Measurements from ENCODE around the gene C2CD5.

The C2CD5 gene

DNA sequence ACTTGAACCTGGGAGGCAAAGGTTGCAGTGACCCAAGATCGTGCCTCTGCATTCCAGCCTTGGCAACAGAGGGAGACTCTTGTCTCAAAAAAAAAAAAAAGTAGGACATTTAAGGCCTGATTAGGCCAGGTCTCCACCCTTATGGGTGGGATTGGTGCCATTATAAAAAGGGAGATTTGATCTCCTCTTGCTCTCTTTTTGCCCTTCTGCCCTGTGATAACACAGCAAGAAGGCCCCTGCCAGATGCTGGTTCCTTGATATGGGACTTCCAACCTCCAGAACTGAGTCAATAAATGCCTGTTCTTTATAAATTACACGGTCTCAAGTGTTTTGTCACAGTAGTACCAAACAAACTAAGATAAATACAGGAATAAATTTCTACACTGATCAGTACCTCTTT lies 81.0 kb downstream of the C2CD5 start:
- H3K4me3 ChIP-seq (ENCODE audit: low read length), result no peak overlapping the region
- TF ChIP-seq EZH2 (optimal IDR thresholded peaks at IDR 0.05; ENCODE audit: low read depth, low read length) (no peak), EZH2phosphoT487 (IDR thresholded peaks at IDR 0.05; ENCODE audit: low read length) (no peak)
- TF ChIP-seq, protein P1, sequence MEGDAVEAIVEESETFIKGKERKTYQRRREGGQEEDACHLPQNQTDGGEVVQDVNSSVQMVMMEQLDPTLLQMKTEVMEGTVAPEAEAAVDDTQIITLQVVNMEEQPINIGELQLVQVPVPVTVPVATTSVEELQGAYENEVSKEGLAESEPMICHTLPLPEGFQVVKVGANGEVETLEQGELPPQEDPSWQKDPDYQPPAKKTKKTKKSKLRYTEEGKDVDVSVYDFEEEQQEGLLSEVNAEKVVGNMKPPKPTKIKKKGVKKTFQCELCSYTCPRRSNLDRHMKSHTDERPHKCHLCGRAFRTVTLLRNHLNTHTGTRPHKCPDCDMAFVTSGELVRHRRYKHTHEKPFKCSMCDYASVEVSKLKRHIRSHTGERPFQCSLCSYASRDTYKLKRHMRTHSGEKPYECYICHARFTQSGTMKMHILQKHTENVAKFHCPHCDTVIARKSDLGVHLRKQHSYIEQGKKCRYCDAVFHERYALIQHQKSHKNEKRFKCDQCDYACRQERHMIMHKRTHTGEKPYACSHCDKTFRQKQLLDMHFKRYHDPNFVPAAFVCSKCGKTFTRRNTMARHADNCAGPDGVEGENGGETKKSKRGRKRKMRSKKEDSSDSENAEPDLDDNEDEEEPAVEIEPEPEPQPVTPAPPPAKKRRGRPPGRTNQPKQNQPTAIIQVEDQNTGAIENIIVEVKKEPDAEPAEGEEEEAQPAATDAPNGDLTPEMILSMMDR (IDR thresholded peaks at IDR 0.05; ENCODE audit: low read length), result no peak
- no peaks in the 10 kb centered on the region for H3K27me3 ChIP-seq (replicated peaks; ENCODE audit: insufficient read depth, low read length)
- H4K20me1 ChIP-seq (ENCODE audit: insufficient read depth, low read length), result no peaks in the 10 kb centered on the region
- H3F3A ChIP-seq (ENCODE audit: insufficient read depth, low read length), result no peaks in the 10 kb centered on the region
- no peak overlapping the region for H2AFZ ChIP-seq (ENCODE audit: low read length)
- no peak overlapping the region for H3K9ac ChIP-seq (ENCODE audit: low read length)
- H3K79me2 ChIP-seq (ENCODE audit: low read length), result no peaks in the 10 kb centered on the region
- no peaks in the 10 kb centered on the region for H3K9me2 ChIP-seq (replicated peaks; ENCODE audit: insufficient read depth, low read length)
- no peaks in the 10 kb centered on the region for H3K9me3 ChIP-seq (replicated peaks; ENCODE audit: insufficient read depth, low read length)
- H3K4me1 ChIP-seq (ENCODE audit: low read length), result no peaks in the 10 kb centered on the region
- no peak for DNase-seq
- H3K36me3 ChIP-seq (replicated peaks; ENCODE audit: insufficient read depth, low read length), result no peaks in the 10 kb centered on the region
- H3K27ac ChIP-seq (ENCODE audit: low read length), result no peak overlapping the region
- no peak overlapping the region for H3K4me2 ChIP-seq (ENCODE audit: low read depth, low read length)

DNA sequence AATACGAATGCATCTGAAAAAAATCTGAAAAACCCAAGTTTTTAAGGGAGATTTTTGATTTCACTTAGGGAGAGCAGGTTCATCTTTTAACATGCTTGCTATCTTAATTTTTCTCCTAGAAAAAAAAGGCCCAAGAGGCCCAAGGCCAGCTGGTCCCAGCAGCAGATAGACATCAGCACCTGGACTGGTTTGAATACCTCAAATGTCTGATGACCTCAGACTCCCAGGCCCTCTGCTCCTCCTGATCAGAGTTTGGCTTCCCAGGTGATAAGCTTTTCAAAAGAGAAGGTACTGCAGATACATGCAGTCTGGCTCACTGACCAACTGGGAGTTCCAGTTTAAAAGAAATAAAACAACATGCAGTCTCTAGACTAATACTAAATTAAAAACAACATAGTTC lies 82.6 kb downstream of the C2CD5 start:
- Histone ChIP-seq H3F3A (ENCODE audit: insufficient read depth, low read length) (no peaks in the 10 kb centered on the region), H3K27me3 (replicated peaks; ENCODE audit: insufficient read depth, low read length) (no peaks in the 10 kb centered on the region), H3K4me1 (ENCODE audit: low read length) (no peaks in the 10 kb centered on the region), H3K36me3 (replicated peaks; ENCODE audit: insufficient read depth, low read length) (no peaks in the 10 kb centered on the region), H3K9me3 (replicated peaks; ENCODE audit: insufficient read depth, low read length) (no peaks in the 10 kb centered on the region), H2AFZ (ENCODE audit: low read length) (no peak overlapping the region), H3K9ac (ENCODE audit: low read length) (no peak overlapping the region), H3K4me2 (ENCODE audit: low read depth, low read length) (no peak overlapping the region), H4K20me1 (ENCODE audit: insufficient read depth, low read length) (no peaks in the 10 kb centered on the region), H3K4me3 (ENCODE audit: low read length) (no peak overlapping the region), H3K27ac (ENCODE audit: low read length) (no peak overlapping the region), H3K79me2 (ENCODE audit: low read length) (no peaks in the 10 kb centered on the region), H3K9me2 (replicated peaks; ENCODE audit: insufficient read depth, low read length) (no peaks in the 10 kb centered on the region)
- no peak for DNase-seq
- TF ChIP-seq, protein P1 (IDR thresholded peaks at IDR 0.05; ENCODE audit: low read length), result no peak
- TF ChIP-seq EZH2 (optimal IDR thresholded peaks at IDR 0.05; ENCODE audit: low read depth, low read length), result no peak
- no peak for TF ChIP-seq EZH2phosphoT487 (IDR thresholded peaks at IDR 0.05; ENCODE audit: low read length)

DNA sequence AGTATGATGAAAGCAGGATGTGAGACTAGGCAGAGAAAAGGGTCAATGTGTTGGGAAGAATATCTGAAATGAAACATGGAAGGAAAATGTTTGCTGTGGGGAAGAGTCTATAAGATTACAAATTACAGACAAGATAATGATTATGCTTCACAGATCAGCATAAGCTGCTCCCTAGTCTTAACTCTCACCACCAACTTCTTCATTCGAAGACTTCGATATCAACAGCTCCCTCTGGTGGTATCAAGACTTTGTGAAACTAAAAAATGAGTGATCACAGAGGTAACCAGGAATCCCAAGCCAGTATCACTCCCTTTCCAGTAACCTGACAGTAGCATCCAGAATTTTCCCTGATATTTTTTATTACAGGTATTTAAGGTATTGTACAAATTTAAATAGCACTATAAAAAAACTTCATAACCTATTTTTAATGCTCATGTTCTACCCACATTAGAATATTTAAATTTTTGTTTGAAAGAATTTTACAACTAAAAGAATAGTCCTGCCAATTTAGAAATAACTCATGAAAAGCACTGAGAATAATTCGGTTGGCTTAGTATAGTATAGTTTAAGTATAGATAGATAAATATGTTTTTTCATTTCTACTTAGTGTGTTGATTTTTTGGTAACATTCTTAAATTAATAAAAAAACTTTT lies 84.4 kb downstream of the C2CD5 start:
- no peaks in the 10 kb centered on the region for H3F3A ChIP-seq (ENCODE audit: insufficient read depth, low read length)
- TF ChIP-seq EZH2phosphoT487 (IDR thresholded peaks at IDR 0.05; ENCODE audit: low read length) (no peak), EZH2 (optimal IDR thresholded peaks at IDR 0.05; ENCODE audit: low read depth, low read length) (no peak)
- TF ChIP-seq, protein P1 (IDR thresholded peaks at IDR 0.05; ENCODE audit: low read length), result peak; percentile 69
- no peaks in the 10 kb centered on the region for H4K20me1 ChIP-seq (ENCODE audit: insufficient read depth, low read length)
- no peaks in the 10 kb centered on the region for H3K79me2 ChIP-seq (ENCODE audit: low read length)
- H3K4me2 ChIP-seq (ENCODE audit: low read depth, low read length), result no peak overlapping the region
- DNase-seq, result peak; percentile 63
- no peak overlapping the region for H3K4me3 ChIP-seq (ENCODE audit: low read length)
- no peaks in the 10 kb centered on the region for H3K9me3 ChIP-seq (replicated peaks; ENCODE audit: insufficient read depth, low read length)
- no peak overlapping the region for H3K9ac ChIP-seq (ENCODE audit: low read length)
- H3K4me1 ChIP-seq (ENCODE audit: low read length), result no peaks in the 10 kb centered on the region
- no peaks in the 10 kb centered on the region for H3K27me3 ChIP-seq (replicated peaks; ENCODE audit: insufficient read depth, low read length)
- no peaks in the 10 kb centered on the region for H3K9me2 ChIP-seq (replicated peaks; ENCODE audit: insufficient read depth, low read length)
- H2AFZ ChIP-seq (ENCODE audit: low read length), result no peak overlapping the region
- no peak overlapping the region for H3K27ac ChIP-seq (ENCODE audit: low read length)
- no peaks in the 10 kb centered on the region for H3K36me3 ChIP-seq (replicated peaks; ENCODE audit: insufficient read depth, low read length)
